ENCODE results near the gene OTOGL.

The OTOGL gene

GRCh38 chr12:80151131-80151530 is 51.8 kb downstream of the OTOGL start:
- TF ChIP-seq CTCF (IDR thresholded peaks at IDR 0.05; ENCODE audit: low read depth, low read length) (no peak), MAX (IDR thresholded peaks at IDR 0.05; ENCODE audit: low read depth, low read length) (no peak), MYC (IDR thresholded peaks at IDR 0.05; ENCODE audit: low read depth, low read length) (no peak), POLR2A (IDR thresholded peaks at IDR 0.05; ENCODE audit: extremely low read depth, insufficient read length) (no peak)

GRCh38 chr12:80154261-80154660 is 54.9 kb downstream of the OTOGL start:
- no peak overlapping the region for H3K4me3 ChIP-seq (ENCODE audit: low read depth, low read length)
- TF ChIP-seq MAX (IDR thresholded peaks at IDR 0.05; ENCODE audit: low read depth, low read length) (no peak), MYC (IDR thresholded peaks at IDR 0.05; ENCODE audit: low read depth, low read length) (no peak), POLR2A (IDR thresholded peaks at IDR 0.05; ENCODE audit: extremely low read depth, insufficient read length) (no peak)
- no peak for DNase-seq (ENCODE audit: low read depth)

More at GRCh38 chr12:80151131-80151530, 51.8 kb downstream of the OTOGL start:
- H3K4me3 ChIP-seq (ENCODE audit: low read depth, low read length) = no peak overlapping the region
- DNase-seq (ENCODE audit: low read depth) = no peak

GRCh38 chr12:80156306-80156705 is 57.0 kb downstream of the OTOGL start:
- no peak for TF ChIP-seq CTCF (IDR thresholded peaks at IDR 0.05; ENCODE audit: low read depth, low read length)
- DNase-seq (ENCODE audit: low read depth) = no peak

GRCh38 chr12:80157645-80158044 is 58.3 kb downstream of the OTOGL start:
- no peak overlapping the region for H3K4me3 ChIP-seq (ENCODE audit: low read depth, low read length)
- no peak for TF ChIP-seq MAX (IDR thresholded peaks at IDR 0.05; ENCODE audit: low read depth, low read length)
- DNase-seq (ENCODE audit: low read depth) = no peak

More at GRCh38 chr12:80156306-80156705, 57.0 kb downstream of the OTOGL start:
- H3K4me3 ChIP-seq (ENCODE audit: low read depth, low read length) = no peak overlapping the region

GRCh38 chr12:80161612-80162011 is 62.3 kb downstream of the OTOGL start:
- no peak overlapping the region for H3K4me3 ChIP-seq (ENCODE audit: low read depth, low read length)
- no peak for TF ChIP-seq CTCF (IDR thresholded peaks at IDR 0.05; ENCODE audit: low read depth, low read length)
- TF ChIP-seq MAX (IDR thresholded peaks at IDR 0.05; ENCODE audit: low read depth, low read length) = no peak
- no peak for TF ChIP-seq MYC (IDR thresholded peaks at IDR 0.05; ENCODE audit: low read depth, low read length)
- no peak for TF ChIP-seq POLR2A (IDR thresholded peaks at IDR 0.05; ENCODE audit: extremely low read depth, insufficient read length)
- no peak for DNase-seq (ENCODE audit: low read depth)

- no peak overlapping the region for H3K4me3 ChIP-seq (ENCODE audit: low read depth, low read length)
- DNase-seq (ENCODE audit: low read depth) = no peak
- TF ChIP-seq MAX (IDR thresholded peaks at IDR 0.05; ENCODE audit: low read depth, low read length) = no peak
- TF ChIP-seq POLR2A (IDR thresholded peaks at IDR 0.05; ENCODE audit: extremely low read depth, insufficient read length) = no peak
- TF ChIP-seq MYC (IDR thresholded peaks at IDR 0.05; ENCODE audit: low read depth, low read length) = no peak
- TF ChIP-seq CTCF (IDR thresholded peaks at IDR 0.05; ENCODE audit: low read depth, low read length) = no peak
Observed at GRCh38 chr12:80162177-80162576, 62.8 kb downstream of the OTOGL start.

- TF ChIP-seq CTCF (IDR thresholded peaks at IDR 0.05; ENCODE audit: low read depth, low read length) = no peak
- no peak for TF ChIP-seq MAX (IDR thresholded peaks at IDR 0.05; ENCODE audit: low read depth, low read length)
- no peak for TF ChIP-seq POLR2A (IDR thresholded peaks at IDR 0.05; ENCODE audit: extremely low read depth, insufficient read length)
- TF ChIP-seq MYC (IDR thresholded peaks at IDR 0.05; ENCODE audit: low read depth, low read length) = no peak
- DNase-seq (ENCODE audit: low read depth) = no peak
- no peak overlapping the region for H3K4me3 ChIP-seq (ENCODE audit: low read depth, low read length)
Observed at GRCh38 chr12:80165746-80166145, 66.4 kb downstream of the OTOGL start.
